GM19324 (cell line): ENCODE data around the gene PYY.

Experiments used
- ATAC-seq: cut with Tn5 transposase; IDR thresholded peaks from one replicate; pipeline ENCODE4 v1.9.1; 2021; ENCODE audit warnings: mild to moderate bottlenecking, moderate library complexity; ENCODE audit not compliant: unreplicated experiment, low FRiP score

PYY gene

GRCh38 chr17:43917348-43918025, 36.3 kb downstream of the PYY start:
- peak; percentile 53 for ATAC-seq

GRCh38 chr17:43917016-43917347, 36.8 kb downstream of the PYY start:
- no peak for ATAC-seq

- no peak for ATAC-seq
These were observed 37.4 kb downstream of the PYY start for GRCh38 chr17:43916385-43916784.

- ATAC-seq: no peak
These were observed 38.2 kb downstream of the PYY start for GRCh38 chr17:43915559-43915958.

- ATAC-seq: no peak
These were observed 39.3 kb downstream of the PYY start for GRCh38 chr17:43914451-43914850.

- ATAC-seq: no peak
These were observed 40.2 kb downstream of the PYY start for GRCh38 chr17:43913584-43913983.

GRCh38 chr17:43912635-43913304, 41.0 kb downstream of the PYY start:
- ATAC-seq: no peak

GRCh38 chr17:43911904-43912303, 41.8 kb downstream of the PYY start:
- no peak for ATAC-seq

GRCh38 chr17:43909537-43910231, 44.1 kb downstream of the PYY start:
- ATAC-seq: no peak

- ATAC-seq: no peak
These were observed 45.6 kb downstream of the PYY start for GRCh38 chr17:43907998-43908721.

- no peak for ATAC-seq
These were observed 46.2 kb downstream of the PYY start, which contains the start of gene MPP2 for GRCh38 chr17:43907425-43907981. TSS of gene MPP2 (minus strand) at chr17:43907536. CDS start at chr17:43904460, 3,076 bp downstream.

- no peak for ATAC-seq
These were observed 46.8 kb downstream of the PYY start for GRCh38 chr17:43906951-43907424.

GRCh38 chr17:43905985-43906852, 47.5 kb downstream of the PYY start:
- ATAC-seq: no peak

- ATAC-seq: no peak
These were observed 48.2 kb downstream of the PYY start for GRCh38 chr17:43905400-43905984.
